ENCODE data around the gene IL11. TPM values are rescaled to one million over a fixed set of nuclear protein-coding genes. Genes with fewer than 3 reads are reported as not detected.
A peak's percentile ranks its signal among the peaks of the same experiment; 100 is the strongest.

IL11 gene
- total RNA-seq, 4 donors from 2014 or later = 1.6 TPM; not detected in 3

- Histone ChIP-seq H3K27ac (no peak overlapping the region), H3K4me3 (no peak overlapping the region), H3K9me3 (no peaks in the 10 kb centered on the region), H3K36me3 (no peaks in the 10 kb centered on the region), H3K4me1 (no peaks in the 10 kb centered on the region), H3K27me3 (peaks cover 4 to 14% of the 10 kb centered on the region in 2 donors)
- intact Hi-C loops (cut with DNase I; ENCODE audit: low total_unique reads) = no loop called here
- no peak for DNase-seq
- TF ChIP-seq POLR2A (IDR thresholded peaks at IDR 0.05) (no peak), CTCF (IDR thresholded peaks at IDR 0.05) (no peak)
Measured at GRCh38 chr19:55347442-55348009, 22.7 kb downstream of the IL11 start.

GRCh38 chr19:55346725-55347441 lies 23.4 kb downstream of the IL11 start:
- no peak for DNase-seq
- Histone ChIP-seq H3K27me3 (peaks cover 0 to 7% of the 10 kb centered on the region in 2 donors), H3K27ac (no peak overlapping the region), H3K4me1 (no peaks in the 10 kb centered on the region), H3K4me3 (no peak overlapping the region), H3K9me3 (no peaks in the 10 kb centered on the region), H3K36me3 (no peaks in the 10 kb centered on the region)
- TF ChIP-seq POLR2A (IDR thresholded peaks at IDR 0.05) (no peak), CTCF (IDR thresholded peaks at IDR 0.05) (no peak)
- intact Hi-C loops (cut with DNase I; ENCODE audit: low total_unique reads) = no loop called here

GRCh38 chr19:55345818-55346724 lies 24.2 kb downstream of the IL11 start:
- intact Hi-C loops (cut with DNase I; ENCODE audit: low total_unique reads) = no loop called here
- DNase-seq = peak; percentile 60 to 67

GRCh38 chr19:55345101-55345817 lies 25.0 kb downstream of the IL11 start:
- H3K36me3 ChIP-seq = no peaks in the 10 kb centered on the region
- no peaks in the 10 kb centered on the region for H3K27me3 ChIP-seq
- H3K9me3 ChIP-seq = no peaks in the 10 kb centered on the region
- intact Hi-C loops (cut with DNase I; ENCODE audit: low total_unique reads) = no loop called here
- no peak for DNase-seq
- H3K27ac ChIP-seq = peak overlapping the region in 1 of 2 donors; percentile 17
- TF ChIP-seq CTCF (IDR thresholded peaks at IDR 0.05) = no peak
- TF ChIP-seq POLR2A (IDR thresholded peaks at IDR 0.05) = no peak
- H3K4me1 ChIP-seq = peaks cover 0 to 8% of the 10 kb centered on the region in 2 donors
- no peak overlapping the region for H3K4me3 ChIP-seq

More at GRCh38 chr19:55345818-55346724, 24.2 kb downstream of the IL11 start:
- Histone ChIP-seq H3K27ac (peak overlapping the region in 1 of 2 donors; percentile 17), H3K4me1 (no peaks in the 10 kb centered on the region), H3K9me3 (no peaks in the 10 kb centered on the region), H3K27me3 (no peaks in the 10 kb centered on the region), H3K4me3 (no peak overlapping the region), H3K36me3 (no peaks in the 10 kb centered on the region)
- TF ChIP-seq CTCF (IDR thresholded peaks at IDR 0.05) (no peak), POLR2A (IDR thresholded peaks at IDR 0.05) (no peak)
